Stimulated activated CD4-positive, alpha-beta T cell treated with anti-CD3 and anti-CD28 coated beads, TNF-alpha, amount 100 ng/mL, for 24 hours (primary cell): Measurements from ENCODE around the gene KRT17.
"Not testable (repeated sequence)": the region's sequence is repeated elsewhere in the genome, so short reads cannot be mapped to it uniquely, and the experiment has no call there.

ENCODE experiments used
- DNase-seq, 3 experiments: peaks; one replicate each; pipeline ENCODE4 v3.0.0-alpha.2; 2020; ENCODE audit warnings: low read depth in 3 of 3

Gene KRT17

GRCh38 chr17:41594363-41594915, 29.9 kb downstream of the KRT17 start:
- DNase-seq, result no peak

- DNase-seq, result no peak
These were observed 30.9 kb downstream of the KRT17 start for GRCh38 chr17:41593306-41593981.

GRCh38 chr17:41592601-41593305, 31.6 kb downstream of the KRT17 start:
- DNase-seq, result no peak

GRCh38 chr17:41589301-41589700, 35.1 kb downstream of the KRT17 start:
- no peak for DNase-seq

GRCh38 chr17:41588126-41588810, 36.1 kb downstream of the KRT17 start:
- no peak for DNase-seq

GRCh38 chr17:41586863-41587495, 37.4 kb downstream of the KRT17 start, which contains the start of gene KRT14:
Gene KRT14, minus strand, starts transcription at chr17:41586895. Its CDS starts 61 bp downstream, at chr17:41586834.
- DNase-seq, result no peak

GRCh38 chr17:41585301-41586056, 38.9 kb downstream of the KRT17 start:
- DNase-seq, result no peak

- DNase-seq, result not testable (repeated sequence)
These were observed 39.9 kb downstream of the KRT17 start for GRCh38 chr17:41584331-41584927.

- DNase-seq, result no peak
These were observed 40.9 kb downstream of the KRT17 start for GRCh38 chr17:41583137-41584127.

GRCh38 chr17:41582061-41582968, 42.1 kb downstream of the KRT17 start:
- DNase-seq, result not testable (repeated sequence)

GRCh38 chr17:41581366-41582060, 42.9 kb downstream of the KRT17 start:
- DNase-seq, result no peak

- no peak for DNase-seq
These were observed 43.5 kb downstream of the KRT17 start for GRCh38 chr17:41580687-41581365.

GRCh38 chr17:41580244-41580575, 44.2 kb downstream of the KRT17 start:
- DNase-seq, result no peak

- DNase-seq, result peak; percentile 32 to 77 (median 35)
These were observed 44.7 kb downstream of the KRT17 start for GRCh38 chr17:41579484-41580243.

- no peak for DNase-seq
These were observed 45.4 kb downstream of the KRT17 start for GRCh38 chr17:41578971-41579370.

- no peak for DNase-seq
These were observed 45.8 kb downstream of the KRT17 start for GRCh38 chr17:41578538-41578937.

GRCh38 chr17:41576740-41577139, 47.6 kb downstream of the KRT17 start:
- DNase-seq, result not testable (repeated sequence)
